Activated CD4-positive, alpha-beta T cell treated with anti-CD3 and anti-CD28 coated beads, Interleukin-2, Interleukin-4, amounts not matched to agents 100 ng/mL and 50 ng/mL, durations not matched to agents 16 hours and 8 hours (primary cell): ENCODE data around the gene EML1.

Experiments used
- DNase-seq: peaks from one replicate; pipeline ENCODE4 v3.0.0-alpha.2; 2020; ENCODE audit warnings: low spot score

The EML1 gene

GRCh38 chr14:99805757-99806439 lies 12.7 kb downstream of the EML1 start:
- DNase-seq: no peak

GRCh38 chr14:99806836-99807235 lies 13.6 kb downstream of the EML1 start:
- DNase-seq: no peak

GRCh38 chr14:99807413-99808153 lies 14.4 kb downstream of the EML1 start:
- no peak for DNase-seq

GRCh38 chr14:99808154-99808505 lies 14.9 kb downstream of the EML1 start:
- no peak for DNase-seq

- DNase-seq: no peak
Measured at GRCh38 chr14:99808515-99808914, 15.3 kb downstream of the EML1 start.

GRCh38 chr14:99809360-99809759 lies 16.1 kb downstream of the EML1 start:
- DNase-seq: no peak

GRCh38 chr14:99809859-99810558 lies 16.8 kb downstream of the EML1 start:
- no peak for DNase-seq

- no peak for DNase-seq
Measured at GRCh38 chr14:99810559-99810874, 17.3 kb downstream of the EML1 start.

- no peak for DNase-seq
Measured at GRCh38 chr14:99812096-99812750, 19.0 kb downstream of the EML1 start.

GRCh38 chr14:99812892-99813291 lies 19.7 kb downstream of the EML1 start:
- DNase-seq: no peak

- DNase-seq: no peak
Measured at GRCh38 chr14:99815696-99816095, 22.5 kb downstream of the EML1 start.

GRCh38 chr14:99816217-99816616 lies 23.0 kb downstream of the EML1 start:
- no peak for DNase-seq

GRCh38 chr14:99816642-99817041 lies 23.4 kb downstream of the EML1 start:
- no peak for DNase-seq

- DNase-seq: no peak
Measured at GRCh38 chr14:99817331-99817730, 24.1 kb downstream of the EML1 start.

GRCh38 chr14:99818503-99819036 lies 25.4 kb downstream of the EML1 start:
- DNase-seq: no peak

GRCh38 chr14:99819514-99819913 lies 26.3 kb downstream of the EML1 start:
- peak; percentile 25 for DNase-seq

GRCh38 chr14:99820702-99821331 lies 27.6 kb downstream of the EML1 start:
- DNase-seq: no peak

GRCh38 chr14:99821519-99822508 lies 28.6 kb downstream of the EML1 start:
- peak; percentile 19 for DNase-seq

- DNase-seq: no peak
Measured at GRCh38 chr14:99822800-99823455, 29.7 kb downstream of the EML1 start.

GRCh38 chr14:99824776-99825175 lies 31.6 kb downstream of the EML1 start:
- no peak for DNase-seq
